OCI-LY3 (cell line): ENCODE data around the gene TPP1.

Experiments
- H2AFZ ChIP-seq: fragments of 200-600, 300-600 bp; shearing (Covaris generic); 2 replicates; pipeline ENCODE4 v1.6.0; 2014; ENCODE audit warnings: antibody characterized with exemption, low read depth, low read length
- H3K27ac ChIP-seq: fragments of 200-600, 300-600 bp; sonication (generic); 2 replicates; pipeline ENCODE4 v1.5.1; 2014; ENCODE audit warnings: mild to moderate bottlenecking, low read length, moderate library complexity, mixed read lengths
- H3K27me3 ChIP-seq: fragments of 200-600, 300-600 bp; sonication (generic); 2 replicates; pipeline ENCODE4 v1.6.1; 2014; ENCODE audit warnings: low read depth, low read length, mixed read lengths
- H3K36me3 ChIP-seq: fragments of 200-600, 300-600 bp; sonication (generic); replicated peaks from 2 replicates; pipeline ENCODE3; 2014; ENCODE audit warnings: low read depth, low read length, mixed read lengths
- H3K4me1 ChIP-seq: fragments of 300-600, 200-600 bp; sonication (generic); 2 replicates; pipeline ENCODE4 v1.6.1; 2014; ENCODE audit warnings: low read length, mixed read lengths
- H3K4me2 ChIP-seq: fragments of 200-600, 300-600 bp; sonication (generic); 2 replicates; pipeline ENCODE4 v1.6.1; 2014; ENCODE audit warnings: low read length, mixed read lengths
- H3K4me3 ChIP-seq: fragments of 300-600, 200-600 bp; sonication (generic); 2 replicates; pipeline ENCODE4 v1.5.1; 2014; ENCODE audit warnings: antibody characterized with exemption, mild to moderate bottlenecking, low read length, moderate library complexity
- H3K79me2 ChIP-seq: fragments of 300-600, 200-600 bp; shearing (Covaris generic); 2 replicates; pipeline ENCODE4 v1.6.1; 2014; ENCODE audit warnings: mild to moderate bottlenecking, low read length, mixed read lengths
- H3K9ac ChIP-seq: fragments of 300-600, 200-600 bp; shearing (Covaris generic); 2 replicates; pipeline ENCODE4 v1.6.0; 2014; ENCODE audit warnings: mild to moderate bottlenecking, low read length, moderate library complexity
- H3K9me3 ChIP-seq: fragments of 200-600, 300-600 bp; shearing (Covaris generic); 2 replicates; pipeline ENCODE4 v1.6.1; 2014; ENCODE audit warnings: low read length, mixed read lengths; ENCODE audit not compliant: insufficient read depth
- H4K20me1 ChIP-seq: fragments of 200-600, 300-600 bp; sonication (generic); 2 replicates; pipeline ENCODE4 v1.6.1; 2016; ENCODE audit warnings: low read length, mixed read lengths; ENCODE audit not compliant: insufficient read depth
- EZH2phosphoT487 ChIP-seq: fragments of 200-600 bp; shearing (Covaris generic); IDR thresholded peaks from 2 replicates; pipeline ENCODE4 v1.6.1; 2018; ENCODE audit warnings: antibody characterized with exemption, mixed run types, low read depth
- TF ChIP-seq, protein P1 (sequence below): fragments of 200-600, 300-600 bp; sonication (generic); IDR thresholded peaks from 2 replicates; pipeline ENCODE4 v1.5.1; 2014; ENCODE audit warnings: antibody characterized with exemption, low read length, low read depth

TPP1 gene

GRCh38 chr11:6568191-6568918 is 50.9 kb downstream of the TPP1 start:
- Histone ChIP-seq H4K20me1 (no peaks in the 10 kb centered on the region), H3K9ac (no peak overlapping the region), H2AFZ (no peak overlapping the region), H3K79me2 (no peaks in the 10 kb centered on the region), H3K4me3 (no peak overlapping the region), H3K27ac (no peak overlapping the region), H3K9me3 (no peaks in the 10 kb centered on the region), H3K27me3 (no peaks in the 10 kb centered on the region), H3K36me3 (no peaks in the 10 kb centered on the region), H3K4me2 (no peak overlapping the region), H3K4me1 (no peaks in the 10 kb centered on the region)
- TF ChIP-seq, protein P1, sequence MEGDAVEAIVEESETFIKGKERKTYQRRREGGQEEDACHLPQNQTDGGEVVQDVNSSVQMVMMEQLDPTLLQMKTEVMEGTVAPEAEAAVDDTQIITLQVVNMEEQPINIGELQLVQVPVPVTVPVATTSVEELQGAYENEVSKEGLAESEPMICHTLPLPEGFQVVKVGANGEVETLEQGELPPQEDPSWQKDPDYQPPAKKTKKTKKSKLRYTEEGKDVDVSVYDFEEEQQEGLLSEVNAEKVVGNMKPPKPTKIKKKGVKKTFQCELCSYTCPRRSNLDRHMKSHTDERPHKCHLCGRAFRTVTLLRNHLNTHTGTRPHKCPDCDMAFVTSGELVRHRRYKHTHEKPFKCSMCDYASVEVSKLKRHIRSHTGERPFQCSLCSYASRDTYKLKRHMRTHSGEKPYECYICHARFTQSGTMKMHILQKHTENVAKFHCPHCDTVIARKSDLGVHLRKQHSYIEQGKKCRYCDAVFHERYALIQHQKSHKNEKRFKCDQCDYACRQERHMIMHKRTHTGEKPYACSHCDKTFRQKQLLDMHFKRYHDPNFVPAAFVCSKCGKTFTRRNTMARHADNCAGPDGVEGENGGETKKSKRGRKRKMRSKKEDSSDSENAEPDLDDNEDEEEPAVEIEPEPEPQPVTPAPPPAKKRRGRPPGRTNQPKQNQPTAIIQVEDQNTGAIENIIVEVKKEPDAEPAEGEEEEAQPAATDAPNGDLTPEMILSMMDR: peak; percentile 23; the same call in 1 of the 2 replicates
- no peak for TF ChIP-seq EZH2phosphoT487

- Histone ChIP-seq H2AFZ (no peak overlapping the region), H3K27me3 (no peaks in the 10 kb centered on the region), H3K36me3 (no peaks in the 10 kb centered on the region), H3K9me3 (no peaks in the 10 kb centered on the region), H4K20me1 (no peaks in the 10 kb centered on the region), H3K79me2 (no peaks in the 10 kb centered on the region), H3K27ac (no peak overlapping the region), H3K4me1 (no peaks in the 10 kb centered on the region), H3K9ac (no peak overlapping the region), H3K4me3 (no peak overlapping the region), H3K4me2 (no peak overlapping the region)
- TF ChIP-seq, protein P1: no peak
- TF ChIP-seq EZH2phosphoT487: no peak
These were observed 51.9 kb downstream of the TPP1 start for GRCh38 chr11:6567371-6567745.

DNA sequence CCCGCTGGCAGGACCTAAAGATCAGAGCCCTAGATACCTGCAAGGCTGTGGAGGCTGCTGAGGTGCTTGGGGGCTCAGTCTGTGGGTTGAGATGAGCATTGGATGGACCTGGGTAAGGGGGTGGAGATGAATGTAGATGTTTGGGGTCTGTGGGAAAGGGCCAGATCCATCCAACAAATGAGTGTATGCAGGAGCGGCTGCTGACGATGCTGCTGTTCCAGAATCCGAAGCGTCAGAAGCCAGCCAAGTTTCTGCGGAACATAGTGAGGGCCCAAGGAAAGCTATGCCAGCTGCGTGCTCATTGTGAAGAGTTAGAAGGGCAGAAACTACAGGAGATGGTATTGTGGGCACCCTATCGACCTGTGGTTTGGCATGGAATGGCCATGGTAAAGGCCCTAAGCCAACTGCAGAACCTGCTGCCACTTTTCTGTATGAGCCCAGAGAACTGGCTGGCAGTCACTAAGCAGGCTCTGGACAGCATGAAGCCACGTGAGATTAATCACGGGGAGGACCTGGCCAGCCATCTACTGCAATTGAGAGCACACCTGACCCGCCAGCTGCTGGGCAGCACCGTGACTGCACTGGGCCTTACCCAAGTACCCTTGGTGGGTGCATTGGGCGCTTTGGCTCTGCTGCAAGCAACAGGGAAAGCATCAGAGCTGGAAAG is 52.4 kb downstream of the TPP1 start:
- Histone ChIP-seq H3K79me2 (no peaks in the 10 kb centered on the region), H3K27me3 (no peaks in the 10 kb centered on the region), H4K20me1 (no peaks in the 10 kb centered on the region), H3K9ac (no peak overlapping the region), H3K9me3 (no peaks in the 10 kb centered on the region), H2AFZ (no peak overlapping the region), H3K4me3 (no peak overlapping the region), H3K4me2 (no peak overlapping the region), H3K27ac (no peak overlapping the region), H3K36me3 (no peaks in the 10 kb centered on the region), H3K4me1 (no peaks in the 10 kb centered on the region)
- no peak for TF ChIP-seq EZH2phosphoT487

- H4K20me1 ChIP-seq: no peaks in the 10 kb centered on the region
- no peak overlapping the region for H3K27ac ChIP-seq
- H3K9me3 ChIP-seq: no peaks in the 10 kb centered on the region
- no peak overlapping the region for H3K4me3 ChIP-seq
- H2AFZ ChIP-seq: no peak overlapping the region
- TF ChIP-seq, protein P1: no peak
- no peak for TF ChIP-seq EZH2phosphoT487
- no peak overlapping the region for H3K4me2 ChIP-seq
- H3K9ac ChIP-seq: no peak overlapping the region
- H3K27me3 ChIP-seq: no peaks in the 10 kb centered on the region
- no peaks in the 10 kb centered on the region for H3K79me2 ChIP-seq
- no peaks in the 10 kb centered on the region for H3K36me3 ChIP-seq
- H3K4me1 ChIP-seq: no peaks in the 10 kb centered on the region
These were observed 53.1 kb downstream of the TPP1 start for GRCh38 chr11:6565988-6566703.
